Peyer's patch (tissue), 4 donors: Measurements from ENCODE around the gene SYNDIG1.

Experiments
- CTCF ChIP-seq, 6 experiments: fragments of 450-650 bp in 4 of 6; fragments of 200-600 bp in 2 of 6; sonication (generic) in 1 of 6; IDR thresholded peaks; one replicate each; pipeline ENCODE4 v1.5.1; 2017 to 2019; ENCODE audit warnings: antibody characterized with exemption in 6 of 6, mild to moderate bottlenecking in 3 of 6, moderate library complexity in 1 of 6
- POLR2A ChIP-seq, 2 donors: fragments of 450-650 bp; IDR thresholded peaks; one replicate each; pipeline ENCODE4 v1.5.1; 2017; ENCODE audit warnings: antibody characterized with exemption in 2 of 2, mild to moderate bottlenecking in 2 of 2, moderate library complexity in 2 of 2

DNA sequence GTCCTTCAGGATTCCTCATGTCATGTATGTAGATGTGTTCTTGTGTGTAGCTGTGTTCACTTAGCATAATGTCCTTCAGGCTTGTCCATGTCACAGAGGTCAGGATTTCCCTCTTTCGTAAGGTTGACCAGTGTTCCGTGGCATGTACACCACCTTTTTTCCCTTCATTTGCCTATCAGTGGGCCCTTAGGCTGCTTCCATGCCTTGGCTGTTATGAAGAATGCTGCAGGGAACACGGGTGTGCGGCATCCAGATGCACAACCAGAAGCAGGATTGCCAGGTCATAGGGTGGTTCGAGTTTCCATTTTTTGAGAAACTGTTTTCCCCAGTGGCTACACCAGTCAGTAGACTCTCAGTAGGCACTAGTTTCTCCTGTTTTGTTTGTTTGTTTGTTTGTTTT, 29.2 kb downstream of the SYNDIG1 start:
- no peak for TF ChIP-seq CTCF (IDR thresholded peaks at IDR 0.05)
- TF ChIP-seq POLR2A (IDR thresholded peaks at IDR 0.05) = no peak
